ENCODE measurements around the gene SH3GLB2.
A peak's percentile ranks its signal among the peaks of the same experiment; 100 is the strongest.

SH3GLB2 gene

DNA sequence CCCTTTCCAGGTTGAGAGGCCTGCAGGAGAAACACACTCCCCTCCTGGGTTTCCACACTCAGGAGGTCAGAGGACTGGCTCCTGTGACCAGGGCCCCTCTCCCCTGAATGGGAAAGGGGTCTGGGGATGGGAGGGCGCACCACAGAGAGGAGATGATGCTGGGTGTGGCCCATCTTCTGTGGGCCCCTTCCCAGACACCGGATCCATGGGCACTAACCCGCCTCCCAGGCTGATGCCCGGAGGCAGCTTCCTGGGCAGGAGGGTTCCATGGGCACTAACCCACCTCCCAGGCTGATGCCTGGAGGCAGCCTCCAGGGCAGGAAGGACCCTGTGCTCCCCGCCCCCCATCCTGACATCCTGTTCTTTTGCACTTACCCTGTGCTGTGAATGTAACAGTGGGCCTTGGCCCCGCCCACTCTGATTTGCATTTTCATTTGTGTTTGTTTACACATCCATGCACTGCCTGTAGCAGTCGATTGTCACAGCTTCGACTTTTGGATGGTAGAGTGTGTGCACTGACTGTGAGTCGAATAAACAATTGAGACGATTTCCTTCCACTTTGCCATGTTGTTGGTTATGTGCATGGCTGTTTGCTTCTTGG lies 43.5 kb upstream of the SH3GLB2 start (continued):
- TF ChIP-seq ZNF565 (CRISPR knock-in tag; conservative IDR thresholded peaks at IDR 0.05; ENCODE audit: low read depth) (no peak), ARNTL (CRISPR knock-in tag; IDR thresholded peaks at IDR 0.05; ENCODE audit: borderline replicate concordance, low read depth) (no peak), TCF4 (CRISPR knock-in tag; IDR thresholded peaks at IDR 0.05; ENCODE audit: borderline replicate concordance) (no peak), ZNF8 (CRISPR knock-in tag; IDR thresholded peaks at IDR 0.05) (no peak)

GRCh38 chr9:129070696-129071525 lies 42.8 kb upstream of the SH3GLB2 start:
- TF ChIP-seq TCF4 (CRISPR knock-in tag; IDR thresholded peaks at IDR 0.05; ENCODE audit: borderline replicate concordance): no peak
- TF ChIP-seq PPARA (CRISPR knock-in tag; IDR thresholded peaks at IDR 0.05; ENCODE audit: borderline replicate concordance): no peak
- no peak for TF ChIP-seq BACH2 (CRISPR knock-in tag; IDR thresholded peaks at IDR 0.05; ENCODE audit: borderline replicate concordance)
- no peak for TF ChIP-seq RARB (CRISPR knock-in tag; IDR thresholded peaks at IDR 0.05)
- TF ChIP-seq ZC3H10 (CRISPR knock-in tag; IDR thresholded peaks at IDR 0.05): no peak
- no peak for TF ChIP-seq PATZ1 (CRISPR knock-in tag; IDR thresholded peaks at IDR 0.05; ENCODE audit: borderline replicate concordance)
- ATAC-seq: no peak

DNA sequence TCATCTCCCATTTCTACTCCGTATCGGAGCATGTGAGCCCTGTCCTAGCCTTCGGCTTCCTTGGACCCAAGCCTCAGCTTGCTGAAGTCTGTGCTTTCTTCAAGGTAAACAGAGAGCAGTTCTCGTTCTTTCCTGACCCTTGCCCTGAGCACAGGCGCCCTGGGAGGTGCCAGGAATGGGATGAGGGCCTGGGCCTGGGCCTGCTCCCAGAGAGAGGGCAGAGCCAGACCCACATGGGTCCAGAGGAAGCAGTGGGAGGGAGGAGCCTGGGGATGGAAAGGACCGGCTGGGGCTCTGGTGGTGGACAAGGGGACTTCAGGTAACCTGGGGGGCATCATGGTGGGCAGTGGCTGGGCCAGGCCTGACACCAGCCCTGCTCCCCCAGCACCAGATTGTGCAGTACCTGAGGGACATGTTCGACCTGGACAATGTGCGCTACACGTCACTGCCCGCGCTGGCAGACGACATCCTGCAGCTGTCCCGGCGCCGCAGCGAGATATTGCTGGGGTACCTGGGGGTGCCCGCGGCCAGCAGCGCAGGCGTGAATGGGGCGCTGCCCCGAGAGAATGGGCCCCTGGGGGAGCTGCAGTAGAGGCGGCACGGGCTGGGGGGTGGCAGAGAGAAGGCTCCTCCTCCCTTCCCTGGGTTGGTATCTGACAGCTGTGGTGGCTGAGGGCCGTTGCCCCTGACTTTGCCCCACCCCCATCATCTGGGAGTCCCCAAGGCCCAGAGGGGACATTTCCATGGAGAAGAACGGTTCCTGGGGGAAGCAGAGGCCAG lies 41.9 kb upstream of the SH3GLB2 start:
- TF ChIP-seq GLIS3 (CRISPR knock-in tag; IDR thresholded peaks at IDR 0.05) (no peak), ZC3H10 (CRISPR knock-in tag; IDR thresholded peaks at IDR 0.05) (no peak), ZFP3 (CRISPR knock-in tag; IDR thresholded peaks at IDR 0.05) (no peak), PPARA (CRISPR knock-in tag; IDR thresholded peaks at IDR 0.05; ENCODE audit: borderline replicate concordance) (no peak), ZFP30 (CRISPR knock-in tag; IDR thresholded peaks at IDR 0.05) (no peak)
- TF ChIP-seq, protein P1, sequence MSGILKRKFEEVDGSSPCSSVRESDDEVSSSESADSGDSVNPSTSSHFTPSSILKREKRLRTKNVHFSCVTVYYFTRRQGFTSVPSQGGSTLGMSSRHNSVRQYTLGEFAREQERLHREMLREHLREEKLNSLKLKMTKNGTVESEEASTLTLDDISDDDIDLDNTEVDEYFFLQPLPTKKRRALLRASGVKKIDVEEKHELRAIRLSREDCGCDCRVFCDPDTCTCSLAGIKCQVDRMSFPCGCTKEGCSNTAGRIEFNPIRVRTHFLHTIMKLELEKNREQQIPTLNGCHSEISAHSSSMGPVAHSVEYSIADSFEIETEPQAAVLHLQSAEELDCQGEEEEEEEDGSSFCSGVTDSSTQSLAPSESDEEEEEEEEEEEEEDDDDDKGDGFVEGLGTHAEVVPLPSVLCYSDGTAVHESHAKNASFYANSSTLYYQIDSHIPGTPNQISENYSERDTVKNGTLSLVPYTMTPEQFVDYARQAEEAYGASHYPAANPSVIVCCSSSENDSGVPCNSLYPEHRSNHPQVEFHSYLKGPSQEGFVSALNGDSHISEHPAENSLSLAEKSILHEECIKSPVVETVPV (CRISPR knock-in tag; IDR thresholded peaks at IDR 0.05): no peak
- no peak for ATAC-seq

DNA sequence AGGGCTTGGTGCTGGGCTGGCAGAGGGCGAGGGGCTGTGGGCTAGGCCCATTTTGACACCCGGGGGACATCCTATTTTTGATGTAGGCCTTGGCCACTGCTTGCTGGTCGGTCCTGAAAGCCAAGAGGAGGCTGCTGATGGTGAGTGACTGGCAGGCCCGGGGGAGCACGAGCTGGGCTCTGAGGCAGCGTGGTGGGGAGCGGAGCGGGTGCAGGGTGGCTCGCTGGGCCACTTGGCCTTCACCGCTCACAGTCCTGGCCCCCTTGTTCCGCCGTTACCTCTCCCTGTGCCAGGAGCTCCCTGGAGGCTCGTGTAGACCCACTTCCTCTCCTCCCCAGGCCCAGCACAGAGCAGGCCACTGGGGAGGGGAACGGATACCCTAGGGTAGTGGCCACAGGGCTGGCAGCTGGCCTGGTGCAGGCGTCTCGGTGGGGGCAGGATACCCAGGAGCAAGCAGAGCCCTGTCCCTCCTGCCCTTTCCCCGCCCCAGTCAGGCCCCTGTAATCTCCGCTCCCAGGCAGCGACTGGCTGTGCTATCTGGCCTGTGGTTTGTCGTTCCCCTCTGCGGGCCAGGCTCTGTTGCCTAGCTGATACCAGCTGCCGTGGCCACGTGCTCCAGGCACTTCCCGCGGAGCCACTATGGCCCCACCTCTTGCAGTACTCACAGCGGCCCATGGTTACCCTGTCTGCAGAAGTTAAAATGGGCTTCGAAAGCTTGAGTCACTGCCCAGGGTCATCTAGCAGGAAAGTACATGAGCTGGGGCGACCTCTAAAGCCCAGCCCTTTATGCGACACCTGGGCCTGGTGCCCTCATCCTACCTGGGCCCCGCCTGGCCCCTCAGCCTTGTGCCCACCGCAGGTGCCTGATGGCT lies 41.1 kb upstream of the SH3GLB2 start:
- peak; percentile 34 for ATAC-seq
- TF ChIP-seq TCF4 (CRISPR knock-in tag; IDR thresholded peaks at IDR 0.05; ENCODE audit: borderline replicate concordance) (no peak), GLIS3 (CRISPR knock-in tag; IDR thresholded peaks at IDR 0.05) (no peak), CREB5 (CRISPR knock-in tag; IDR thresholded peaks at IDR 0.05; ENCODE audit: low read depth) (no peak), ZNF8 (CRISPR knock-in tag; IDR thresholded peaks at IDR 0.05) (no peak), ZFP3 (CRISPR knock-in tag; IDR thresholded peaks at IDR 0.05) (no peak), ZC3H10 (CRISPR knock-in tag; IDR thresholded peaks at IDR 0.05) (no peak), PATZ1 (CRISPR knock-in tag; IDR thresholded peaks at IDR 0.05; ENCODE audit: borderline replicate concordance) (no peak), CSDC2 (CRISPR knock-in tag; IDR thresholded peaks at IDR 0.05) (no peak)
